Occipital lobe (tissue), 3 donors: Measurements from ENCODE around the gene RPS3A. TPM values are rescaled to one million over a fixed set of nuclear protein-coding genes. Genes with fewer than 3 reads are reported as not detected.
"Not testable (repeated sequence)": the region's sequence is repeated elsewhere in the genome, so short reads cannot be mapped to it uniquely, and the experiment has no call there.

ENCODE experiments used
- DNase-seq: peaks from one replicate; lab custom pipeline; 2025; lab: John Stamatoyannopoulos, UW
- small RNA-seq: library from RNA; depleted of rRNA; stranded (forward); fragments of <200 nt; gene quantifications from one replicate; pipeline ENCODE3, GENCODE V24; 2014
- total RNA-seq: library from RNA; depleted of rRNA; stranded (reverse); fragments of >200 nt; gene quantifications from one replicate; pipeline ENCODE4 v1.2.3, GENCODE V29; 2014

The RPS3A gene
- total RNA-seq, 1 donor from 2014 or later: 2,521 TPM

- no peak for DNase-seq
Observed at GRCh38 chr4:151114986-151115385, 15.6 kb downstream of the RPS3A start.

GRCh38 chr4:151117371-151117962 lies 18.0 kb downstream of the RPS3A start:
- no peak for DNase-seq

GRCh38 chr4:151129796-151130195 lies 30.4 kb downstream of the RPS3A start:
- DNase-seq: no peak

GRCh38 chr4:151133311-151133710 lies 33.9 kb downstream of the RPS3A start:
- no peak for DNase-seq

GRCh38 chr4:151136048-151136447 lies 36.6 kb downstream of the RPS3A start:
- not testable (repeated sequence) for DNase-seq

GRCh38 chr4:151139814-151140213 lies 40.4 kb downstream of the RPS3A start:
- no peak for DNase-seq

GRCh38 chr4:151142758-151143157 lies 43.3 kb downstream of the RPS3A start:
- DNase-seq: no peak

- DNase-seq: no peak
Observed at GRCh38 chr4:151143162-151143561, 43.7 kb downstream of the RPS3A start.

- DNase-seq: no peak
Observed at GRCh38 chr4:151143811-151144210, 44.4 kb downstream of the RPS3A start.

GRCh38 chr4:151144329-151145072 lies 45.1 kb downstream of the RPS3A start:
- DNase-seq: no peak

GRCh38 chr4:151147000-151147399 lies 47.6 kb downstream of the RPS3A start:
- no peak for DNase-seq

- no peak for DNase-seq
Observed at GRCh38 chr4:151148261-151148660, 48.8 kb downstream of the RPS3A start.

- DNase-seq: no peak
Observed at GRCh38 chr4:151150821-151151580, 51.6 kb downstream of the RPS3A start.

- DNase-seq: no peak
Observed at GRCh38 chr4:151152028-151152427, 52.6 kb downstream of the RPS3A start.

- DNase-seq: no peak
Observed at GRCh38 chr4:151153585-151153984, 54.2 kb downstream of the RPS3A start.

Small RNAs within 50 kb of the gene (small RNA-seq; reads per million reads assigned to genes)
- gene SNORD73A: not detected
- gene SNORD73B: 0.52 reads per million, percentile 51 among the genes with 10 or more reads in this experiment

Other genes starting within 250 kb of the RPS3A start
- gene LRBA, start 84.3 kb upstream of the RPS3A start, total RNA-seq: 25.3 TPM
- gene PRSS48, start 177.5 kb downstream of the RPS3A start, total RNA-seq: not detected
- 5.5 TPM for gene SH3D19, start 226.0 kb downstream of the RPS3A start, total RNA-seq